ENCODE measurements around the gene EGFL8.
A peak's percentile ranks its signal among the peaks of the same experiment; 100 is the strongest.
"Not testable (repeated sequence)": the region's sequence is repeated elsewhere in the genome, so short reads cannot be mapped to it uniquely, and the experiment has no call there.

EGFL8 gene

DNA sequence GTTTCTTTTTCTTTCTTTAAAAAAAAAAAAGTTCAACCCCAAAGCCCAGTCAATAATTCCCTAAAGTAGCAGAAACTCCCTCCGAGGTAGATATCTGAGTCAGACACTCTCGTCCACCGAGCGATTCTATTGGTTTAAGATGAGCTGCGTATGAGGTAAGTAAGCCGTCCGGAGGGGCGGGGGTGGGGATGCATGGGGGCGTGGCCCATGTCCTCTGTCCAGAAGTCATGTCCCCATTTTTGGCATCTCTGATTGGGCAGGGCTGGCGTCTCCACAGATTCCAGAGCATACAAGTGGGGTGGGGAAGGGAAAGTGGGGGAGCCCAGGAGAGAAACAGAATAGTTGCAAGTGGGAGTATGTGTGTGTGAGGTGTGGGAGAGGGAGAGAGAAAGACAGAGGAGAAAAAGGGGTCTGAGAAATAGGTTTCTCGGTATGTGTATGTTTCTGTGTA is 21.3 kb downstream of the EGFL8 start:
- peak; percentile 57 to 74 for DNase-seq

DNA sequence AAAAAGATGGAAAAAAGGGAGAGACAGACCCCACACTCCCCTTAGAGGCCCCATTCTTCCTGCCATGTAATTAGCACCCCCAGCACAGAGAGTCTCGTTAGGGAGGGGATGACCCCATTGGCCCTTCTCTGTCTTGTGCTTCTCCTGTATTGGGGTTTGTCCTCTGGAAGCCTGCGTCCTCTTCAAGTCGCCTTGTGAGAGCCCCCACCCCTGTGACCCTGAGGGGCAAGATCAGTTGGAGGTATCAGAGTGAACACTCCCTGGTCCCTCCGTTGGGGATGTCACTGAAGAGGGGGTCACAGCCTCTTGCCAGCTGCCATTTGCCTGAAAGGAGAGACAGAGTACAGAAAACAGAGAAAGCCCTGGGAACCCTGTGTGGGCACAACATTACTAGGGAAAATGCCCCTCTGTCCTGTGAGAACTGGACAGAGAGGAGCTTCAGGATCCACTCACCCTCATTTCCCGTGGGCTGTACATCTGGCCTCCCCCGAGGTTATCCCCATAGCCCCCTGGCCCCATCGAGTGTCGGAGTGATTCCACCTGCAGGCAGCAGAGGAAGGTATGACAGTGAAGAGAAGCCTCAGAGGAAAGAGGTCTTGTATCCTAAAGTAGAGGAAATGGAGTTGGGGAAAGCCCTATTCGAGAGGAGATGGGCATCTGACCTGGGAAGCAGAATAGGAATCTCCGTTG is 21.9 kb downstream of the EGFL8 start:
- not testable (repeated sequence) for DNase-seq

DNA sequence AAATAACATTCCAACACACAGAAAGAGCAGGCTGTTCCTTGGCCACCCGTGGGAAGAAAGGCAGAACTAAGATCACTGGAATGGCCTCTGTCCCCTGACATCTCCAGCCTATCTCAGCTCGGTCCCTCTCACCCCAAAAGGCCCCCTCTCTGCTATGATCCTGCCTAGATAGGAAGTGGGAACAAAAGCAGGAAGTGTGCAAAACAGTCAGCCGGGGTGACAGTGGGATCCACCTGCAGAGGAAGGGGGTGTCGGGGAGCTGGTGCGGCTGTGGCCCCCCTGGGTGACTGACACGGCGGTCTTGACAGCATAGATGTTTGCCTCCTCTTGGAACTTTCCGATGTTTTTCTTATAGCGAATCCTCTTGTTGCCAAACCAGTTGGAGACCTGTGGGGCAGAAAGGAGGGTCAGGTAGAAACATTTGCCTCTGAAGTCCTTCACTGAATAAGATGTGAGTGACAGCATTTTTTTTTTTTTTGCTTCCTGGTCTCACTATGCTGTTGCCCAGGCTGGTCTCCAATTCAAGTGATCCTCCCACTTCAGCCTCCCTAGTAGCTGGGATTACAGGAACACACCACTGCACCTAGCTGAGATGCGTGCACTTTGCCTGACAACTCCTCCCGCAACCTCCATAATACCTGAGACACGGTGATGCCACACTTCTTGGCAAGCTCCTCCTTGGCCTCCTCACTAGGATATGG is 22.8 kb downstream of the EGFL8 start:
- no peak for DNase-seq

DNA sequence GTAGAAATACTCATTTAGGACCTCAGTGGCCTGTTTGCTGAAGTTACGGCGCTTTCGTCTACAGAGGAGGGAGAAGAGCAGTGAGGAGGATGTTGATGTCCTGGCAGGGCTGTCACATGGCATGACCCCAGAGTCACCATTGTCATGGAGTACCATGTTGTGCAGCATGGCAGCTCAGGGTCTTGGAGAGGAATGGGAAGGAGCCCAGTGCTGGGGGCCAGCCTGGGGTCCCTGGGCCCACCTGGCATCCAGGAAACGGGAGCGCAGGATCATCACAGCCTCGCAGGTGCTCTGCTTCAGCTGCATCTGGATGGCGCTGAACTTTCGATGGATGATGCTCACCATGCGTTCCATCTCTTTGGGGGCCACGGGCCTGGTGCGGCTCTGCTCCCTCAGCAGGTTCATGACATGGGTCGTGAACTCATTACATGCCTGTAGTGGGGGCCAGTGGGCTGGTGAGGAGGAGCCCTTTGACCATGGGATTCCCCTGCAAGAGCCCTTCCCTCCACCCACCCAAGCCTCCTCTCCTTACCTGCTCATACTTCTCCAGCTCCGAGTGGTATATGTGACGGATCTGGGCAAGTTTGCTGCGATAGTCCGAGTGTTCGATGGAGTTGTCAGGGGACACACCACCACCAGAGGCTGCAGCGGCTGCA is 23.5 kb downstream of the EGFL8 start:
- DNase-seq: not testable (repeated sequence)

DNA sequence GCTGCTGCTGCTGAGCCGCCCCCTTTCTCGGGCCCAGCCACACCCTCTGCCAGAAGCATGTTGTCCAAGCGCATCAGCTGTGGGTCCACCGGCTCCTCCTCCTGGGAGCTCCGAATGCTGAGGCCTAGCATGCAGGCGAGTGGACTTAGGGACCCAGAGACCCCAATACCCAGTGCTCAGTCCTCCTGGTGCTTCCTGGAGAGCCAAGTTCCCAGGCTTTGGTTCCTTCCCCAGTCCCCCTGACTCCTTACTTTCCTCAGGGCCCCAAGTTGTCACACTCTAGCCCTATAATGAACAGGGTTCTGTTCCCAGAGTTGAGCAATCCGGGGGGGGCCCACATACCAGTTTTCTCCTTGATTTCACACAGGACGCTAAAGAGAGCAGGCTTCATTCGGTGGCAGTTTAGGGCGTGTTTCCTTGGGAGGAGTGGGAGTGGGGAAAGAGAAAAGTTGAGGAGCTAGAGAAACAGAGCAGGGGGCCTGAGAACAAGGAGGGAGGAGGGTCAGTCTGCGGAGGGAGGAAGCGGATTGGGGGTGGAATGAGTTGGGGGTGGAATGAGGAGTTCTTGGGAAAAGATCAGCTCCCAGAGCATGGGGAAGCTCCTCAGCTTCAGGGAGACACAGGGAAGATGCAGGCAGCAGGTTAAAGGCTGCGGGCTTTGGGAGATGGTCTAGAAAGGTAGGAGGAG is 24.1 kb downstream of the EGFL8 start:
- no peak for DNase-seq

DNA sequence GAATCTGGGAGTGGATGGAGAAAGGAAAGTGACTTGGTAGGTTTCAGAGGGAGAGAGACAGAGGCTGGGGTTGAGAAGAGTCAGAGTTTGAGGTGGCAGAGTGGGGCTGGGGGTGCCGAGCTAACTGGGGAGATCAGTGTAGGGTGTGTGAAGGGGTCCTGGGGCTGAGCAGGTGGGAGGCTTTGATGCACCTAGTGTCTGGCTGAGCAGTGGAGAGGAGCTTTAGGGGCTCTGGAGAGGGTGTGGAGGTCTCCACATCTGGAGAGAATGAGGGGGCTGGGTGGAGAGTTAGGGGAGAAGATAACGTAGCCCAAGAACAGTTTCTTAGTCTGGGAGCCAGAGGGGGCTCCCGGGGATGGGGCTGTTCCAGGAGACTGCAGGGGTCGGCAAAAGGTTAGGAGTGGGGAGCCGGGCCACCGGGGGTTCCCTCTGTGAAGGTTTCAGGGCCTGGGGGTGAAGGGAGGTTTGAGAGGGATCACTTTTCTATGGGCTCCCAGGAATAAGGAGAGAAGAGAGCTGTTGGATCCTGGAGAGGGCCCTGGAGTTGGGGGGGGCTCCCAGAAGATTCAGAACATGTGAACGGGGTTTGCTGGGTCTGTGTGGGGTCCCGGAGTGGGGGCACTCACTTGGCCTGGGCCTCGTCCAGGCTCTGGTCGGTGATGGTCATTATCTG is 24.8 kb downstream of the EGFL8 start:
- no peak for DNase-seq

DNA sequence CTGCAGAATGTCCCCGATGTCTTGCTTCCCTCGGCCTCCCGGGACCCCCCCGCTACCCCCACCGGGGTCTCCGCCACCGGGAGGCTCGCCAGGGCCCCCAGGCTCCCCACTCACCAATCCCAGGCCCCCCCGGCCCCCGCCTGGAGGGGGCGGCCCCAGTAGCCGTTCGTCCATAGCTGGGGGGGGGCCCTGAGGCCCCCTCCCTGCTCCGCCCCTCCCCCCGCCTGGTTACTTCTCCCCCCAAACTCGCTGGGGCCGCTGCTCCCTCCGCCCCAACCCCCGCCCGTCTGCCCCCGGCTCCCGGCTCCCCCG is 25.3 kb downstream of the EGFL8 start:
- DNase-seq: no peak

DNA sequence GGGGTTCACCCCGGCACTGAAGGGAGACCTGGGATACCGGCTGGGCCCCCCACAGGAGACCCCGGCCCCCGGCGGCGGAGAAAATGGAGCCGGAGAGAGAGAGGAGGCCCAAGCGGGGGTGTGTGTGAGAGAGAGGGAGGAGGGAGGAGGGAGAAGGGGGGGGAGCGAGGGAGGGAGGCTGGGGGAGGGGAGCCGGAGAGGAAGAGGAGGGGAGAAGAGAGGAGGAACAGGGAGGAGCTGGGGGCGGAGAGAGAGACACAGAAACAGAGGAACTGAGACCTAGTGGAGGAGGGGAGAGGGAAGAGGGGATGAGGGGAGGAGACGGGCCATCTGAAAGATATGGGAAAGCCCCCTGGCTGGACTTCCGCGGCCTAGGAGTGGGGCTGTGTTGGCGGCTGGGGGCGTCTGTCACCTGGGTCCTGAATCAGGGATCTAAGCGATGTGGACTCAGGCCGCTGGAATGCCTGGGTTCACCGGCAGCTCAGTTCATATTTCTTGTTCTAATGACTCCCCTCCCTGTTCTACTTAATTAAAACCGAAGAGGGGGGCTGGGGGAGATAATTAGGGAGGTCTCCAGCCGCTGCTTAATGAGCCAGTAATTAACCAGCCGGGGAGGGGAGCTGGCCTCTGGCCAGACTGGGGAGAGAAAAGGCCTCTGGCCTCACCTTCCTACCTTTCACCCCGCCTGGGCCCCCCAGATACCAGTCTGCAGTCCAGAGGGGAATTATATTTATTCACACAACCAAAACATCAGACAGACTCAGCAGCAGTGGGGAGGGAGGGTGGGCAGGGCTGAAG is 25.9 kb downstream of the EGFL8 start, which contains the start of gene PBX2:
Gene PBX2, minus strand, starts transcription at position 149 of the 798 bp plus-strand sequence. CDS start 287 bp downstream, outside the sequence.
- peak; percentile 91 to 93 for DNase-seq

DNA sequence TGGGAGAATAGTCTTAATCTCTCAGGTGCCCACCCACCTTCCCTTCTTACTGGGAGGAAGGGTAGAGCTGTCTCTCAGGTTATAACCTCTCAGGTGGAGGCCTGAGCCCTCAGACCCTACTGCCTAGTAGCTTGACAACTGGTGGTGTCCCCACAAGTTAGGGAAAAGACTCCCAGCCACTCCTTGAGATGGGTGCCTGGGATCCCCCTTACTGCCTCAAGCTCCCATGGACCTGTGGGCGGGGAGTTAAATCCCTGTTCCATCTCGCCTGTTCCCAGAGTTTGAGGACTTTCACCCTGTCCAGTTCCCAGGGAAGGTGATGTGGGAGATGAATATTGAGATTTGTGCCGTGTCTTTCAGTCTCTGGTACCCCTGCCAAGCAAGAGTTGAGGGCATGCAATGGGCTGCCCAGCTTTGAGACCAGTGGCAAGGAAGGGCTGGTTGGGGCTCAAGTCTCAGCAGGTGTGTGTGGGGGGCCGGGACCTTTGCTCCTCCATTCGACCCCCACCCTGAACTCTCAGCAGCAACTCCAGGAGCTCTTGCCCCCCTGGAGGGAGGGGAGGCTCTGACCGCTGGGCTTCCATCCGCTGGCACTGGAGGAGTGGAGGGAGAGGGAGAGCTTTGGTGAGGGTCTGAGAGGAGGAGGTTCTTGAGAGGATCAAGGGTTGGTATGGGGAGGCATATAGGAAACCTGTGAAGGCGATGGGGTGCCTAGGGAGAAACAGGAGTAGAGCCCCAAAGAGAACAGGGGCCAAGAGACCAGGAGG is 26.7 kb downstream of the EGFL8 start:
- no peak for DNase-seq

DNA sequence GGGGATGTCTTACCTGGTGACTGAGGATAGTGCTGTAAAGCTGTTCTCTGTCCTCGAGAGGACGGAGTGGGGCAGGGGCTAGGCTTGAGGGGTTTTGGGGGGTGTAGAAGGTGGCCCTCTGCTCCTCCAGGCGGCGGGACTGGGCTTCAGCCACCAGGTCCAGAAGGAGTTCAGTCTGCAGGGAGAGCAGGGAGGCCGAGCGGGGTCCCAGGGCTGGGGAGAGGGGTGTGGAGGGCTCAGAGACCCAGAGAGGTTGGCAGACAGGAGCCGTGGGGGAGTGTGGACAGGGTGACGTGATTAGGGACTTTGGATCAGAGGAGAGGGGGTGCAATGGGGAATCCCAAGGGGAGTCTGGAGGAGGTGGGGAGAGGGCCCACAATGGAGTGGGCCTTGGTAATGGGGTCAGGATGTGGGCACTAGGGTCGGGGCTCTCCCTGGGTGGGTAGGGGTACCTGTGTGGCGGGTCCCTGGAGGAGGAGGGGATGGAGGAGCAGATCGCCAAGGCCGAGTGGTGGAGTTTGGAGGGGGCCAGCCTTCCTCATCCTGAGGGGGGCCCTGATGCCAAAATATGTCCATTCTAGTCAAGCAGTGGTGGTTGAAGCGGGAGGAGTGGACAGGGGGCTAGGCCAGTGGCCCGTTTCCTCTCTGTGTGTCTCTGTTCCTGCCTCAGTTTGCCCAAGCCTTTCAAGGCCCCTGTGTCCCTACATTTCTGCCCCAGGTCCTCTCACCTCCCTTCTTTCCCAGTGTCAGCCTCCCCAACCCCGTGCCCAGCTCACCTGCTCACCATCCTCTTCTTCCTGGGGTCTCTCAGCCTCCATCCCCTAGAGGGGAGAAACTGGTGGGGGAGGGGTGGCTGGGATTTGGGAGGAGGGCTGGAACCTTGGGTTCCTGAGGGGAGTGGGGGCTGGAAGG is 27.6 kb downstream of the EGFL8 start:
- DNase-seq: peak; percentile 54 to 65

DNA sequence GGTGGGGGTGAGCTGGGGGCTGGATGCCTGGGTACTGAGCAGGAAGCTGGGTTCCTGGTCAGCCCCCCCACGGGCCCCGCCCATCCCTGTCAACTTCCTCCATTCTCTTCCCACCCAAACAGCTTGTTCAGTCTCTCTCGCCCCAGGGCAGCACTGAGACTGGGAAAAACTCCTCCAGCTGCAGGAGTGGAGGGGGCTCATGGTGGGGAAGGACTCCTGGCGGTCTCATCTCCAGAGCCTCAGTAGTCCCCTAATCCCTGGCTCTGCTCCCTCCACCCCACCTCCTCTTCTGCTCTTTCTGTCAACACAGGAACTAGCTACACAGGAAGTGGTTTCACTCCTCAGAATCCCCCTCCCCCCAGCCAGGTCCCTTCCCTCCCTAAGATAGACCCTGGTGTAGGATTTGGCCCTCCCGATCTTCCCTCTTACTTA is 28.2 kb downstream of the EGFL8 start, which contains the start of gene GPSM3:
Gene GPSM3, minus strand, starts transcription at position 36 of the 432 bp plus-strand sequence. CDS start 130 bp downstream, outside the sequence.
- peak; percentile 60 to 63 for DNase-seq

DNA sequence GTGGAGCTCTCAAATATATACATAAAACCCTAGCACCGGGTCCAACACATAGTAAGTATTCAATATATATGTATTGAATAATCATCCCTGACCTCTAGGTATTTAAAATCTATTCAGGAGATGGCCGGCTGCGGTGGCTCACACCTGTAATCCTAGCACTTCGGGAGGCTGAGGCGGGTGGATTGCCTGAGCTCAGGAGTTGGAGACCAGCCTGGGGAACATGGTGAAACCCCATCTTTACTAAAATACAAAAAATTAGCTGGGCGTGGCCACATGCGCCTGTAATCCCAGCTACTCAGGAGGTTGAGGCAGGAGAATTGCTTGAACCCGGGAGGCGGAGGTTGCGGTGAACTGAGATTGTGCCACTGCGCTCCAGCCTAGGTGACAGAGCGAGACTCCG is 28.7 kb downstream of the EGFL8 start:
- not testable (repeated sequence) for DNase-seq

DNA sequence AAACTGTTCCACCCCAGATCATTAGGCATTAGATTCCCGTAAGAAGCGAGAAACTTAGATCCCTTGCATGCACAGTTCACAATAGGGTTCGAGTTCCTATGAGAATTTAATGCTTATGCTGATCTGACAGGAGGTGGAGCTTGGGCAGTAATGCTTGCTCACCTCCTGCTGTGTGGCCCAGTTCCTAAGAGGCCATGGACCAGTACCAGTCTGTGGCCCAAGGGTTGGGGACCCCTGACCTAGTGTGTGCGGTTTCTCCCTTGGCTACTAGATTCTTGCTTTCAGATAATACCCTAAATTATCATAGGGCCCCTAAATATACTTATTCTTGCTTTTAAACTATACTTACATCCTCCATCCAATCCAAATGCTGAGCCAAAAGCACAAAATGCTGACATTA is 30.0 kb downstream of the EGFL8 start:
- DNase-seq: no peak

DNA sequence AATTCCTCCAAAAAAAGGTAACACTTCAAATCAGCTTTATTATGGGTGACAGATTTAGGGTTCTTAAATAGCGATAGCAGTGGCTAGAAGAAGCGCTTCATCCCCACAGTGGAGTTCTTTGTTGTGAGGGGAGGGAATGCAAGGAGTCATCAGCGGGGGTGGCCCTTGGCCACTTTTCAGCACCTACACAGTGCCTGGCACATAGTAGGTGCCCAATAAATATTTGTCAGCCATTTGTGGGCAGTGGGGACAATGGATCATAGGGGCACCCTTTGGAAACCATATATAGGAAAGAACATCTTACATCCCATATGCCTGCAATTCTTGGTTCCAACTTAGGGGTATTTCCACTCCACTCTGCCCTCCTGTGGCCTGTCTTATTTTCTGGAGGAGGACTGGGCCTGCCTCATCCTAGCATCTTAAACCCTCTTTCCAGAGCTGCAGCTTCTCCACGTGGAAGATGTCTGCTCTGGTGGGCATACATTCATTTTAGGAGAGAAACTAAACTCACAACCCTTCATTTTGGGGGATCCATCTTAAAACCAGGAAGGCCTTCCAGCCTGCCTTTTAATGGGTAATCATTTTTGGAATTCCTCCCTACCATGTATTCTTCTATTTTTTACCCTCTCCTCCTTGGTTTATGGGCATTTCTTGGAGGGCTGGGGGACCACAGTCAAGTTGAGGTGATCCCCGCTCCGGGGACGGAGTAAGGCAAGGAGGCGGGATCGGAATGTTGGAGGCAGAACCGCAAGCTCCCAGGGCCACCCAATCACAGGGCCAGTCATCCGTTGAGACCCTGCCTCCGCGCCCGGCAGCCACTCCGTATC is 30.6 kb downstream of the EGFL8 start:
- peak in 1 of 2 donors; percentile 50 for DNase-seq

DNA sequence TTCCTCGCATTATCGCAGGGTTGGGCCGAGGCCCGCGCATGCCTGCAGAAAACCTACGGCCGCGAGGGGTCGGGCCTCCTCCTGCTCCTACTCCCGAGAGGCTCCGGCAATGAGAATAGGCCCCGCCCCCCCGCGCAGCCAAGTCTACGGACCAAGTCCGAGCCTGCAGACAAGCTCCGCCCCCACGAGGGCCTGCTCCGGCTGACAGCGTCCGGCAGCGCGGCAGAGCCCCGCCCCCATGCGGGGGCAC is 31.2 kb downstream of the EGFL8 start:
- DNase-seq: peak; percentile 100

DNA sequence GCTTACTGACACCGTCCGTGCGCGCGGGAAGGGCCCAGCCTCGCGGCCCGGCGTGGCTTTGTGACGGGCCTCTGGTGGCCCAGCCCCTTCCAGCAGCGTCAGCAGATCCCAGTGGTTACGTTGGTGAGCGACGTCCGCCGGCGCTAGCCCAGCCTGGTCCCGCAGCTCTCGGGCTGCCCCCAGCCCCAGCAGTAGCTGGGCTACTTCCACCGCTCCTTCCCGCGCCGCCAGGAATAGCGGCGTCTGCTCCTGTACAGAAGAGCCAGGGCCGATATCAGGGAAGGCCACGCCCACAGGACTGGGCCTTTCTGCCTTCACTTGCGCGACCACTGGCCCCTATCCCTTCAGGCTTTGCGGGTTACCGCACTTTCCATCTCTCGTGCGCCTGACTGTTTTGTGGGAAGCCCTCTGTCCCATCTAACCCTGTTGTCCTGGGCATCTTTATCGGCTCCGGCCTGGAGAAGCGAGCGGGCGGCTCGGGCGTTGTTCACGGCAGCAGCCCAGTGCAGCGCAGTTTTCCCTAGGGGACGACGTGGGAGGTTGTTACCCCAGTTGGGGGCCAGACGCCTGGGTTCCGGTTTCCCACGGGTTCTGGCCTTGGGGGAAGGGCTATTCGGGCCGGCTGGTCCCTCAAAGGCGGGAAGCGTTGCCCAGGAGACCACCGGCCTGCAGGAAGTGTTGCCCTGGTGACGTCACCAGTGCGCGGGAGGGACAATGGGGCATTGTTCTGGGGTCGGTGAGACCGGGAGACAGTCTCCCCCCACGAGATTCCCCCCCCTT is 31.7 kb downstream of the EGFL8 start:
- peak; percentile 78 to 88 for DNase-seq

DNA sequence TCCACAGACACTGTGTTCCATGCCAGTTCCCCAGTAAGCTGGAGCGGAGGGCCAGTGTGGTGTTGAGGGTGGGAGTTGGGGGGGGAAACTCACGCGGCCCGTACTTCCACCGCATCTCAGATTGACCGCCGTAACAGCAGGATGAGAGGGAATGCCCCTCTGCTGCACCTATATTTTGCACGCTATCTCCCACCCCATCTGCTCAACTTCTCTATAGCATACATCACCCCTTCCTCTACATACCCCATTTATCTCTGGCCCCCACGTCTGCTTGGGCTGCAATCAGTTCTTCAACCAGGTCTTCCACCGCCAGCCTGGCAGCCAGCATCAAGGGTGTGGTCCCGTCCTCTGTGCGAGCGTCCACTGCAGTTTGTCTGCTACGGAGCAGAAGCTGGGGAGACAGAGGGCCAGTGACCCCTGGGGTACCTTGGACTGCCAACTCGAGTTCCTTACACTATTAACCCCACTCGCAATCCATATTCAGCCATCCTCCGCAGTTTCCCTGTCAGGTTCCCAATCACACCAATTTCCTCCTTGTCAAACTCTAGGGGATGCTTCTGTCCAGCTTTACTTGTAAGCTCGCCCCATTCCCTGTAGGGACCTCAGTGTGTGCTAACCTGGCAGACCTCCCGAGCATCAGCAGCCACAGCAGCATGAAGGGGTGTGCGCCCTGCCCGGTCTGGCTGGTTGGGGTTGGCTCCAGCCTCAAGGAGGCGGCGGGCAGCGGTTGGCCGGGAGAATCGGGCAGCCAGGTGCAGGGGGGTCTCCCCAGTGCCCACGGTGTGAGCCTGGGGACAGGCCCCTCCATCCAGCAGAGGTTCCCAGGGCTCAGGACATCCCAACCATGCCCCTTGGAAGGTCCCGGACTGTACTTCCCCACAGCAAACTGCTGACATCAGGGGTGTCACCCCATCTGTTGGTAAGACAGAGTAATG is 32.6 kb downstream of the EGFL8 start:
- DNase-seq: peak in 1 of 2 donors; percentile 62
